Activated gamma-delta T cell treated with Interleukin-2 at 50 U/mL for 16 hours (primary cell): ENCODE results near the gene GLI3.

ENCODE experiments used
- DNase-seq: peaks from one replicate; pipeline ENCODE4 v3.0.0-alpha.2; 2020

Gene GLI3

DNA sequence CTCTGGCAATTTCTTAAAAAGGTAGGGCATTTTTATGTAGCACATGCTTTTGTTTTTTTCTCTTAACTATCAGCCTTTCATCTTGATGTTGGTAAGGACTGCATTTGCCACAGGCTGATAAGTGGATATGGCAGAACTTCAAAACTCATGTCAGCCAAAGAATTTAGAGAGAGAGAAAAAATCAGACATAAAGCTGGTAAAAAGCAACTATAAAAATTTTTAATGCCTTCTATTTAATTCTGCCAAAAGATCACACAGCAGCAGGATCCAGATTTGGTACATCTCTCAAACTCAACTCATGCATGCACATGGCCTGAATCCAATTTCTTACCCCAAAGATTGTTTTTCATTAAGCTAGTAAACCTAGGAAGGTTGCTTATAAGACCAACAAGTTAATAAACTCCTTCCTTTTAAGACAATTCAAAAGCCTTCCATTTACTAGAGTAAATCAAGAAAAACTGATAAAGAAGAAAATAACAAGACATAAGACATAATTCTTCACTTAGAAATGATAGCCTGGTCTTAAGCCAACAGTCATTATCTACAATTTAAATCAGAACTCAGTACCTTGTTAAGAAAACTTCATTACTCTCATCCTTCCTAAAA lies 69.3 kb downstream of the GLI3 start:
- no peak for DNase-seq

DNA sequence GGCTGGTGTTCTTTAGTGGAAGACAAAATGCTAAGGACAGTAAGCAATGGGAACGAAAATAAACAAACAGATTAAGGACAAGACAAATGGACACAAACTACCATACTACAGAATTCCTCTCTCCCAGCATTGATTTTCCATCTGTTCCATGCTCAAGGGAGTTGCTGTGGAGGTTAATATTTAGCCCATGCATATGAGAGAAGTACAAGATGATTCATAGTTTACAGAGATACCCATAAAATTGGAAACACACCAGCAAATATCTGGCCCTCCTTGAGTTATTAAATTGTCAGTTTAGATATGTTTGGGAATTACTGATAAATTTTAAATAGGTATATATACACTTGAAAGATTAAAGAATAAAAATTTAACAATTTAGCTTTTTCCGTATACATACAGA lies 69.8 kb downstream of the GLI3 start:
- DNase-seq: no peak

DNA sequence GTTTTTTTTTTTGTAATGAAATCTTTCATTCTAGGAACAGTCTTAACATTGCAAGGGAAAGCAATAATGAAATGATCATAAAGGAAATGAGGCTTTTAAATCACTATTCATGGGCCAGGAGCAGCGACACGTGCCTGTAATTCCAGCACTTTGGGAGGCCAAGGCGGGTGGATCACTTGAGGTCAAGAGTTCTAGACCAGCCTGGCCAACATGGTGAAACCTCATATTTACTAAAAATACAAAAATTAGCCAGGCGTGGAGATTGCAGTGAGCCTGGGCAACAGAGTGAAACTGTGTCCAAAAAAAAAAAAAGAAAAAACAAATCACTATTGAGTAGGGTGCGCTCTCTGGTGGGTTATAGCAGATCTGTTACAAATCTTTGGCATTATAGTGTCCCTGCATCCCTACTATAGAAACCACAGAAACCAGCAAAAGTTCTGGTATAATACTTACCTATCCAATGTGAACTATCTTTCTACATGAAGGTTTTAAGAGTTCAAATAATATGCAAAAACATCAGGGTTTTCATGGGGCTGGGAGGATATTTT lies 72.1 kb downstream of the GLI3 start:
- DNase-seq: no peak

DNA sequence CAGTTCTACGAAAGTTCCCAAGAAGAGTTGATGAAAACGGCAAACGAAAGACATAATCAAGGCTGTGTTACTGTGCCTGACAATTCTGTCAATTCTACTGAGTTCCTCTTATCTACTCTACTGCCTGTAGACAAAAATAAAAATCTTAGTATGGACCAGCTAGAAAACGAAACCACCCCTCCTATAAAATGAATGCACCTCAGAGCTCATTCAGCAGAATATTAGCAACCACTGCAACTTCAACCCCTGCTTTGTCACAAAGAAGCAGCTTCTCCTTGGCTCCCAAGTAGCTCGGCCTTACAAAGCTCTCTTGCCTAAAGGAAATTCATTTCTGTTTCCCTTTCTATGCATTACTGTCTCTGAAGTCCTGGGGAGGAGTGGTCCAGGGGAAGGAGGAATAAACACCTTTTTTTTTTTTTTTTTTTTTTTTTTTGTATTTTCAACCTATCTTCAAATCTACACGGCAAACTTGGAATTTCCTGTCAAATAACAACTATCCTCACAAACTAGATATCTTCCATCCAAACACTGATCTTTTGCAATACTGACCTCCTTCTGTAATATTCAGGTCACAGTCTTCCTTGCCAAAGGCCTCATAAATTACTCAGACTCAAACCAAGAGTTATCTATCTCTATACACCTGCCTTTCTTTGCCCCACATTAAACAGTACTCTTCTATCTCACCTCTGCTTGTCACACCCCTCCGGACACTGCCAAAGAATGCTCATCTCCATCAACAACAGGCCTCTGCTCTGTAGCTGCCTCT lies 74.3 kb downstream of the GLI3 start:
- no peak for DNase-seq

DNA sequence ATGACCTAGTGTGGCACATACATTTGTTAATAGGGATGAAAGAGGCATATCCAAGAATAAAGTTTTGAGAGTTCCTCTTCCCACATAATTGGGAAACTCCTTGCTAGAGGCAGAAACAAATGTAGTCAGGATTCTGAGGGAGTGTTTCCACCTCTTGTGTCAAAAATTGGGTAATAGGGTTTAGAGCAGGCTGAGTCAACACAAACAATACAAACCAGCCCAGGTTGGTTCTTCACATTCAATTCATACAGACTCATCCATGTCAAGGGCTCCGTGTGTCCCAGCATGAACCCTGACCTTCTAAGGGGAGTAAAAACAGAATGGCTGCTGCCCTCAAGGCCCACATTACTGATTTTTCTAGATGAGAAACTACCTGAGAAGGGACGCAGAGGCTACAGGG lies 75.3 kb downstream of the GLI3 start:
- no peak for DNase-seq

DNA sequence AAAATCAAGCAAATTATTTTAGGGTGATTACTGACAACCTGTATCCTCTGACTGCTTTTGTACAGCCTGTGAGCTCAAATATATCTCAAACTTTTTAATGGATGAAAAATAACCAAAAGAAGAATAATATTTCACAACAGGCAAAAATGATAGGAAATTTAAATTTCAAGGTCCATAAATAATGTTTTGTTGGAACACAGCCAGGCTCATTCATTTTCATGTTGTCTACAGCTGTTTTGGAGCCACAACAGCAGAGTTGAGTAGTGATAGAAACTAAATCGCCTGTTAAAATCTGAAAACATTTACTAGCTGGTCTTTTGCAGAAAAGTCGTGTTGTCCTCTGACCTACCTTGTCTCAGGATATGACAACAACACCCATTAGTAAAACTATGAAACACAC lies 75.9 kb downstream of the GLI3 start:
- no peak for DNase-seq

DNA sequence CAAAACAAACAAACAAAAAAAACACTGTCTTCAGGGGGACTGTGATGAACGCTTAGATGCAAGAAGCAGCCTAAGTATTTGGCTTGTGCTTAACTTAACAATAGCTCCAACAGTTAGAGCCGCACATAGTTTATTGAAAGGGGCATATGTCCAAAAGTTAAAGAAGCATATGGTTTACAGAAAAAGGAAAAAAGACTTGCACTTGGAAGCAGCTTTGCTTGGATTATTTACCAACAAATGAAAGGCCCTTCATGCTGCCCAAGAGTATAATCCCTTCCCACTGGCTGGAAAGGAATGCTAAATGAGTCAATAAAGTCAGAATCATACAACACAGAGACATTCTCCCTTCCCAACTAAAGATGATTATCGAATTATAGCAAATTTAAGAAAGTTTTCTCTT lies 77.9 kb downstream of the GLI3 start:
- no peak for DNase-seq

DNA sequence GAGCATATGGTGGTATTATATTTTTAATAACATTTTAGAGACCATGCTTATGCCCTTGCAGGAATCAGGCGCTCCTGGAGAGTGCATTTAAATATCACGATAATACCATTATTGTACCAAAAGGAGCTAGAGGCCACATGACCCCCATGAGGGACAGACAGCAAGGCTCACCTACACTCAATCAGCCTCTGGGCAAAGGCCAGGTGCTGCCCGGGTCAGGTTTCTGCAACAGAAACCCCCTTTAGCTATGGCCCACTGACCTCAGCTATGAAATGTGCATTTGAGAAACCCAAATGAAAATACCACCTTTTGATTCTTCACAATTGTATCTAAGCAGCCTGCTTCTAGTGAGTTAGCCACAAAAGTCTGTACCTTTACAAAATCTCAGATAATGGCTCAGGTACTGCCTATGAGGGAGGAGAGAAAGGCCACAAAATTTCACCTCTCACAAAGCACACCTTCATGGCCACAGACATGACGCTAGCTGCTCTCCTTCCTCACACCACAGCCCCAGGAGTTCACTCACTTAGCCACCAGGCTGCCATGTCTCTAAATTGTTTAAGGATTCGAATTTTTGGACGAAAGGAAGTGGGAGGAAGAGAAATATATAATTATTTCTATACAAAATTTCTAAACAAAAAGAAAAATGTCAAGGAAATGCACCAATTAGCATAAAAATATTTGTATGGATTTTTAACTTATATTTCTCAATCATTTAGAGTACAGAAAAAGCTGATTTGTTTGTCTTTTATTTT lies 79.9 kb downstream of the GLI3 start:
- no peak for DNase-seq

DNA sequence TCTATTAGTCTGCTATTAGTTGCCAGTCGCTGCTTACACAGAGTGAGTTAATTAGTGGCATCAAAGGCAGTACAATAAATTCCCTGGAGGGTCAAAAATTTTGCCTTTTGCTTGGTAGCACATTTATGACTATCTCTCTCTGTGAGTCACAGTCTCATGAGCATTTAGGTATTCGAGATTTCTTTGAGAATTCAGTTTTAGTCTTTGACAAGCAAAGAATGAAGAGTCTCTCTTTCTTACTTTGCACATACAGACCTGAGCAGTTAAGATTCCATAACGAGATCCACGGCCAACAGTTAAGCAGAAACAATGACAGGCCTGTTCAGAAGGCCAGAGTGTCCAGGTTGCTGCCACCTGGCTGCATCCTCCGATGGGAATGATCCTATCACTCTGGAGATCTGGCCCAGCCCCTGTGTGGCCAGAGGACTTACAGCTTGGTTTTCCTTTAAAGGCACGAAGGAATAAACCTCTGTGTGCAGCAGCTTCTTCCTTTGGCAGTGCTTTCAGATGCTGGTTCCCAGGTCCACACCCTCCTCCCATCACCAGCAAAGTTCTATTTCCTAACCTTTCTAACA lies 80.6 kb downstream of the GLI3 start:
- no peak for DNase-seq

DNA sequence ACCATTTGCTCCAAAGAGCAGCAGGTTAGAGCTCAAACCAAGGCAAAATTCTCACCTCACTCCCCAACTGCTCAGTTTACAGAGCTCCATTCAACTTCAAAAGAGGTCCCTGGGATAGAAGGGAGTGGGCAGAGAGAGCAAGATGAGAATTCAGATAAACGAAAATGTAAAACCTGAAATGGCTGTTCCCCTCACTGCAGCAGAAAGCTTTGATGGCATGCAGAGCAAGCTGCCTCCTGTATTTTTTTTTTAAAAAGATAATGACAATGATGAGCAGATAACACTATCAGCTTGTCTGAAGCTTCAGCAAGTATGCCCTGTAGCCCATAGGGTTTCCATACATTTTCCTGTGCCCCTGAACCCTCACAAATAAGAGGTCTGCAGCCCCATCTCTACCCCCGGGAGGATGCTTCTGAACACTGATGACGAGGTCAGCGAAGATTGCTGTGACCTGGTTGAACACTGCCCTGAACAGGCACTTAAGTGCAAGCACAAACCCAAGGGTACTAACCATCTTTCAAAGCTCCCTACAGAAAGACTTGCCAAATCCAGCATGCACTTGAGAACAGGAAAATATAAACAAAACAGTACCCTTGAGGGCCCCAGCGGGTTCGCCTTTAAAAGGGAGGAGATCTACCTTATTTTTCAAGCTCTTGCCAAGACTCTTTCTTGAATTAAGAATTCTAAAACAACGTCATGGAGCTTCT lies 81.3 kb downstream of the GLI3 start:
- no peak for DNase-seq

DNA sequence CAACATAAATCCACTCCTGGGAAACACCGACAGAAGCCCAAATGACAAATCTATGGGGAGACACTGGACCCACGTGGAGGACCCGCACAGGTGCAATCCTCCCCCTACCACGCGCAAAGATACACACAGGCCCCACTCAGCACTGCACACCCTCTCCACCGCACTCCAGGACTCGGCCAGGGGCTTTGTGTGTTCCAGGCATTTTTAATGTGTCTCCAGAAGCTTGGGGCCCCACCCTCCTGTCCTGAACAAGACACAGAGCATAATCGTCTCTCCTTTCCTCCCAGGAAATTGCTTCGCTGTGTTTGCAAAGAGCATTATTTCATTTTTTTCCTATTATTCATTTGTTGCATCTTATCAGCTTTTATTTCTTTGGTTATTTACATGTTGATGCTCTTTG lies 82.8 kb downstream of the GLI3 start:
- no peak for DNase-seq

DNA sequence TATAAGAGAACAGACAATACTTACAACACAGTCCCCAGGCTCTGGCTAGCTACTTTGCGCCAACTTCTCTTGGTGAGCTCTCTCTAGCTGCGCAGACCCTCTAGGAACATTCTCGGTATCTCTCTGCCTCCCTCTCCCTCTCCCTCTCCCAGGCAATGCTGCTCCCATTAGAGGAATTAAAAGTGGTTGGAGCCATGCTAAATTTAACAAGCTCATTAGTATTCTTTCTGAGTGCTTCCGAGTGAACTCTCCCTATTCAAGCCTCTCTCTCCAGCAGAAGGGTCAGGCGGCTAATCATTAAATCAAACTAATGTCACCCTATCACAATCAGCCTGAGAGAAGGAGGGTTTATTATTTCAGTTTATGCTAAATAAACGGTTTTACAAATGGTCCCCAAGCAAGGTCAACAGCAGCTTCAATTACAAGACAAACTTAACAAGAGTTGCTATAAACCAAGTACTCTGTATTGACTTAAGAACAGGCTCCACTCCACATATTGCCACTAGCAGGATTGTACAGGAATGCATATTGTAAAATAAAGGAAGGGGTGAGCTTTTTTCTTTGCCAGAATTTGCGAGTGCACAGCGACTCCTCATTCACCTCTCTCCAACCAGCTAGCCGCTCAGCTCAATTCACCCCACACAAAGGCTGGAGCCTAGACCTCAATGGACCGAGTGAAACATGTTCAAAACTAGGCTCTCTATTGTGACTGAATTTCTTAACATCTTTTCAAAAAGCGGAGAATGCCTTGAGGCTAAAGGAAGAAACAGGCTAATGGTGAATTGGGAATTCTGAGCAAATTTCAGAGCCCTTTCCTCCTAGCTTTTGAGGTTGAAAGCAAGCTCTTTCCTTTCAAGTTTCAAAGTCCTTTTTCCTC lies 84.4 kb downstream of the GLI3 start:
- DNase-seq: no peak

DNA sequence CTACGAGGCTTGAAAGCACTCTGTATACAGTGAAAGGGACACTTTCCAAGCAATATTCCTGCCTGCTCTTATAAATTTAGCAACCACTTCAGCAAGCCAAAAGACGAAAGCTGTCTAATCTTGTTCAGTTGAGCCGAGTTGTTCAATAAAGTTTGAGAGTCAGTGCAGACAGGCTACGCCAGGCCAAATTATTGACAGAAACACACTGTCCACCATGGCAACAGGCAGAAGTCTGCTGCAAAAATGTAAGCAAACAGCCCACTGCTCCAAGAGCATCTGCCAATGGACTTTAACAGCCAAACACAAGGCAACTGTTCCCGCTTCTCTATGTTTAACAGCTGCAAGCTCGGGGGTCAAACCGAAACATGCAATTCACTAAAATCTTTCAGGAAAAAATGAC lies 85.7 kb downstream of the GLI3 start:
- no peak for DNase-seq

DNA sequence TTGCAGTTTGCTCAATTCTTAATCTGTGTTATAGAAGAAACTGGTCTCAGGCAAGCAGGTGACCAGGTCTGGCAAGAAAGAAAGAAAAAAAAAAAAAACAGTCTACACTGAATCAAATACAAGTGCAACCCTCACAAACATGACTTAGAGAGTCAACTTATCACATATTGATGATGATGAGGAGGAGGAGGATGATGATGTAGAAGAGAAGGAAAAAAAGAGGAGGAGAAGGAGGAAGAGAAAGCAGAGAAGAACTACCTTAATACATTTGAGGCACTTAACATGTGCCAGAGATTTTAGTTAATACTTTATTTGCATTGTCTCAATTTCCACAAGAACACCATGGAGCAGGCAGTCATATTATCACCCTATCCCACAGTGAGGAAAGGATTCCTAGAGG lies 91.5 kb downstream of the GLI3 start:
- no peak for DNase-seq

DNA sequence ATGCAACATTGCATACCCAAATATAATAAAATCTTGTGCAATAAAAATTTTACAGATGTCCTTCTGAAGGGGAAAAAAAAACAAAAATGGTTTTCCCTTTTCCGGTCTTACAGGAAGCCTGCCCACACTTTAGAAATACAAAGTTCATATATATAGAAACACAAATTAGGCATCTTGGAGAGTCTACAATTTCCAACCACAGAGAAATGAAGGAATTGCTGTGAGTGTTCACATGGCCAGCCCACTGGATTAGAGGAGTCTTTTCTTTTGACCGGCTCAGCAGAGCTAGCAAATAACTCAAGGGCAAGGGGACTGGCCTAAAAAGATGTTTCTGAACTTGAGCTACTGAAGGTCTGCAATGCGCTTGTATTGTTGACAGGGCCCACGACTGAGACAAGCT lies 92.4 kb downstream of the GLI3 start:
- no peak for DNase-seq

DNA sequence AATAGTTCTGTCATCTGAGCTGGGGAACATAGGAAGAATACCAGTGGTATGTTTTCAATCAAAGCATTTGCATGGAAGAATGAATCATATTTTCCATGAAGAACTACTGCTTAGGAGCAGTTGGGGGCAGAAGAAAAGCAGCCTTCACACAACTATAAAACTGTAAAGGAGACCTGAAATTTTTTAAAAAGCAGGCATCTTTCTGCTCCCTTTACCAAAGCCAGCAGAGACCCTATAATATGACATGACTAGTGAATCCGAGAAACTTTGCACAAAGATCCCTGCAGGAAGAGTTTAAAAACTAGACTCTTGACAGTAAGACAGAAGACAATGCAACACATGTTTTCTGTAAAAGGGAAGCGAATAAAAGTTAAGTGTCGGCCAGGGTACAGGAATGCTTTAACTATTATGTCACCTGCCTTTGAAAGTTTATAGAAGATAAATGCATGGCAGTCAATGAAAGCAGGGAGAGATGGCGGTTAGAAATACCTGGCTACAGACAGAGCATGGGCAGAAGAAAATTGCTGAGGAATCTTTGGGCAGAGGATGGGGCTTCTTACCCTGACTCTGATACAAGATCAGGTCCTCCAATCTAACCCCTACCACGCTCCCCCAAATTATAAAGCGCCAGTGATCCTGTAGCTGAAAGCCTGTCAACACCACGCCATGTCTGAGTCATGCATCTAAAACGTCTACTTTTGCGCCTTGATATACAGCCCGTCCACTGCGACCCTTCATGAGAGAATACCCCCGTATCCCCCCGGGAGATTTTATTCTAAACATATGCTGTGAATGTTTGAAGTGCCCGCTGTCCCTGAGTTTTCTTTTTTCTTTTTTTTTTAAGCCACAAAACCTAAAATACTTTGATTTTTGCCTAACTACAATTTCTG lies 93.1 kb downstream of the GLI3 start:
- DNase-seq: no peak

DNA sequence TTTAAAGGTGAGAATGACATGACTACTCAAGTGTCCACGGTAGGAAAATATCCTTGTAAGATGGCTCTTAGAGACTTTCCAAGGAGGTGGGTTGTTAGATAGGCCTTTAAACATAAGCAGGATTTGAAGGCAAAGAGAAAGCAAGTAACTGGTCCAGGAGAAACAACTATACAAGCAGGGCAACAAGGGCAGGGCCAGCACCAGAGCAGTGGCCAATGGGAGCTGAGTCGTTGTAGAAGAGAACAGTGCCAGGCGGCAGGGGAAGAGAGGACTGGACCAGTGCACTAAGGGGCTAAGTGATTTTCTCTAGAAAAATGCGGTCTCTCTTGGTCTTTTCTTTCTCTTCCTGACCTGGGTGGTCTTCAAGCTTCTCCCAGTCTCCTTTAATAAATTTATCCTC lies 94.9 kb downstream of the GLI3 start:
- no peak for DNase-seq

DNA sequence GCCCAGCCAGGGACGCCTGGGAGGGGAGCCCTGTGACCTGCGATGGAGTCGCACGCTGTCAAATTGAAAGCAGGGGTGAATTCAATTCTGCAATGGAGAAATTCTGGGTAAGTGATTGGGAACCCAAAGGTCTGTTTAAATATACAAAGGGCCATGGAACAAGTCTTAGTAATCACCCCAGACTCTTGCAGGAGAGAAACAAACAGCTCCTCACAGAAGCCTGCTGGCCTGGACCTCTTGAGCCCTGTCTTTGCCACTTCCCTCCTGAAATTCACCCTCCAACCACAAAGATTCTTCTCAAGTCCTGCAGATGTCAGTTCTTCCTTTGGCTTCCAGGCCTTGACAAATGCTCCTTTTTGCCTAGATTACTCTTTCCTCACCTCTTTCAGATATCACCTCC lies 97.3 kb downstream of the GLI3 start:
- DNase-seq: no peak

DNA sequence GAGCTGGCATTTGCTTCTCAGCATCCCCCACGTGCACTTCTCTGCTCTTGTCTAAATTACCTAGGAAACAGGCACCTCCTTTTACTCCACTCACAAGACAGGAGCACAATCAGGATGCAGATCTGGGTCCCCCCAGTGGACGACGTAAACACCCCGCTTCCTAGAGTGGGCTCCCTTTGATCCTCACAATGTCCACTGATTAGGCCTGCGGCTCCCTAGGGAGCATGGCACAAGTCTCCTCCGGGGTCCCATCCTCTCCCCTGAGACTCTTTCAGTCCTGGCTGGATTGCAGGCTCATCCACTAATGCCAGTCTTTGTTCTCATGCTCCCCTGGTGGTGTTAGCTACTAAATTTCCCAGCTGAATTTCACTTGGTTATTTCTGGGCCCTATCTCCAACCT lies 98.3 kb downstream of the GLI3 start:
- DNase-seq: no peak

DNA sequence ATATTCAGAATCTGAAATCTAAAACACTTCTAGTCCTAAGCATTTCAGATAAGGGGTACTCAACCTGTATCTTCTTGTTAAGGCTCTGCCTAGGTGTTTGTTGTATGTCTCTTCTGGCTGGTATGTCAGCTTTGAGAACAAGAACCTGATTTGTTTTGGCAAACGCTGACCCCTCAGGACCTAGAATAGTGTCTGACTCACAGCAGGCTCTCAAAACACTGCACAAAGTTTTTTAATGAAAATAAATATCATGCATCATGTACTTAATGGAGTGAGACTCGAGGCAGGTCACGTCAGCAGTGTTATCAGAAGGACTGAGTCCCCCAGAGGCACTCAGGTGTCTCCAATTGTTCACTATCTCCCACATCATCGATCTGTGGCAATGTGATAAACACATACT lies 99.1 kb downstream of the GLI3 start:
- no peak for DNase-seq

DNA sequence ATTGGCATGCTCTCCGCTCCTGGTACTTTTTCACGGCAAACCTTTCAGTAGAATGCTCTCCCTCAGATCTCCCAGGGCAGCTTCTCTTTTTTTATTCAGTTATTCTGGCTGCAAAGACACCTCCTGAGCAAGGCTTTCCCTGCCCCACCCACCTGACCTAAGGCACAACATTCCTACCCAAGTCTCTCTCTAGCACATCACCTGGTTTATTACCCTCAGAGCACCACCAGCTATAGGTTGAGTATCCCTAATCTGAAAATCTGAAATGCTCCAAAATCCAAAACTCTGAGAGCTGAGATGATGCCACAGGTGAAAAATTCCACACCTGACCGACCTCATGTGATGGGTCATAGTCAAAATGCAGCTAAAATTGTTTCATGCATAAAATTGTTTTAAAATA lies 99.6 kb downstream of the GLI3 start:
- DNase-seq: no peak
